Thyroid gland (tissue), 4 donors: ENCODE measurements around the gene SH3RF3.

Experiments
- POLR2A ChIP-seq, 2 donors: fragments of 450-650 bp; IDR thresholded peaks; one replicate each; pipeline ENCODE4 v1.6.1; 2017; ENCODE audit warnings: antibody characterized with exemption in 2 of 2, mild to moderate bottlenecking in 2 of 2, moderate library complexity in 1 of 2
- TF ChIP-seq, protein P1 (sequence below), 6 experiments: fragments of 200-600 bp in 3 of 6; fragments of 450-650 bp in 3 of 6; sonication (generic) in 3 of 6; IDR thresholded peaks; one replicate each; pipeline ENCODE4 v1.5.1; 2016 to 2019; ENCODE audit warnings: antibody characterized with exemption in 6 of 6, mild to moderate bottlenecking in 2 of 6, inconsistent platforms in 1 of 6, moderate library complexity in 1 of 6

DNA sequence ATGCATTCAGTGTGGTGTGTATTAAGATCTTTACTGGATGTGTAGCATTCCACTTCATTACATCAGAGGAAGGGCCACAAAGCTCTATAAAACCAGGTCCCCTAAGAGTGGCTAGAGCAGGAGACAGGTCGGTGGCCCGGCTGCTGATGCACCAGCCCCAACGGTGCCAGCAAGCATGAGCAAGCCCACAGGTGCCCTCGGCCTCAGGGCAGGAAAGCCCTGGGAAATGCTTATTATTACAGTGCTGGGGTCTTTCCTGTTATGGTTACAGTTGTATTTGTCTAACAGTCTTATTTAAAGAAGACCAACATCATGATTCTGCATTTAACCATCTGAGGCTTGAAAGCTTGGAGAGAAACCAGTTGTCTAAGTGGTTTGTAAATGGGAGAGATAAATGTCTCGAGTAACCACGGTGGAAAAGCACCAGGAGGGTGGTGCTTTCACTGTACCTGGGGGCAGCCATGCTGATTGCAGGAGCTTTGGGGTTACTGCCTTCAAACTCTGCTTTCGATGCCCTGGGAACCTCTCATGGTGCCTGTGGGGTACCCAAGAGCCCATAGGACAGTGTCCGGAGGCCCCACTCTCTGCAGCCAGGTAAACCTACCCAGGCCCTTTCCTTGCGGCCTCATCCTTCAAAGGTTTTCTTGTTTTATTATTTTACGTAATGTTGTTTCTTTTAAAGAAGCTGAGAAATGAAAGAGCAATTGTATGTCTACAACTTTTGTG is 133.1 kb downstream of the SH3RF3 start:
- TF ChIP-seq, protein P1, sequence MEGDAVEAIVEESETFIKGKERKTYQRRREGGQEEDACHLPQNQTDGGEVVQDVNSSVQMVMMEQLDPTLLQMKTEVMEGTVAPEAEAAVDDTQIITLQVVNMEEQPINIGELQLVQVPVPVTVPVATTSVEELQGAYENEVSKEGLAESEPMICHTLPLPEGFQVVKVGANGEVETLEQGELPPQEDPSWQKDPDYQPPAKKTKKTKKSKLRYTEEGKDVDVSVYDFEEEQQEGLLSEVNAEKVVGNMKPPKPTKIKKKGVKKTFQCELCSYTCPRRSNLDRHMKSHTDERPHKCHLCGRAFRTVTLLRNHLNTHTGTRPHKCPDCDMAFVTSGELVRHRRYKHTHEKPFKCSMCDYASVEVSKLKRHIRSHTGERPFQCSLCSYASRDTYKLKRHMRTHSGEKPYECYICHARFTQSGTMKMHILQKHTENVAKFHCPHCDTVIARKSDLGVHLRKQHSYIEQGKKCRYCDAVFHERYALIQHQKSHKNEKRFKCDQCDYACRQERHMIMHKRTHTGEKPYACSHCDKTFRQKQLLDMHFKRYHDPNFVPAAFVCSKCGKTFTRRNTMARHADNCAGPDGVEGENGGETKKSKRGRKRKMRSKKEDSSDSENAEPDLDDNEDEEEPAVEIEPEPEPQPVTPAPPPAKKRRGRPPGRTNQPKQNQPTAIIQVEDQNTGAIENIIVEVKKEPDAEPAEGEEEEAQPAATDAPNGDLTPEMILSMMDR (IDR thresholded peaks at IDR 0.05) = no peak
- TF ChIP-seq POLR2A (IDR thresholded peaks at IDR 0.05) = no peak
